Left ventricle myocardium inferior (tissue), 1 donor: ENCODE measurements around the gene CSMD2. TPM values are rescaled to one million over a fixed set of nuclear protein-coding genes. Genes with fewer than 3 reads are reported as not detected.

Source experiments
- DNase-seq: peaks from one replicate; pipeline ENCODE4 v3.0.0-alpha.2; 2020
- H3K27ac ChIP-seq: fragments of 200-600 bp; replicated peaks from 2 replicates; pipeline ENCODE4 v1.8.0; 2021
- H3K27me3 ChIP-seq: fragments of 200-600 bp; 2 replicates; pipeline ENCODE4 v1.8.0; 2021; ENCODE audit warnings: low read depth
- H3K36me3 ChIP-seq: fragments of 200-600 bp; 2 replicates; pipeline ENCODE4 v1.8.0; 2021
- H3K4me1 ChIP-seq: fragments of 200-600 bp; 2 replicates; pipeline ENCODE4 v1.8.0; 2021
- H3K4me3 ChIP-seq: fragments of 200-600 bp; 2 replicates; pipeline ENCODE4 v1.8.0; 2021; ENCODE audit warnings: mild to moderate bottlenecking, moderate library complexity
- H3K9me3 ChIP-seq: fragments of 200-600 bp; replicated peaks from 2 replicates; pipeline ENCODE4 v1.8.0; 2021
- CTCF ChIP-seq: fragments of 200-600 bp; IDR thresholded peaks from 2 replicates; pipeline ENCODE4 v1.8.0; 2021; ENCODE audit warnings: antibody characterized with exemption, mild to moderate bottlenecking, borderline replicate concordance
- intact Hi-C: fragments of 100-400 bp; cut with micrococcal nuclease; formaldehyde crosslinking; loops from one replicate; pipeline ENCODE4 v1.11.0; 2022
- total RNA-seq: library from RNA; stranded (reverse); fragmentation: NEBNext Ultra II Directional; extraction: Animal tissue kit (Norgen Biotek cat#: 25700); gene quantifications from one replicate; pipeline ENCODE4 v1.2.1, GENCODE V29; 2021
- donor health status: DM: no; HTN: yes; CAD: no; lungs with severe emphysema.

CSMD2 gene
- total RNA-seq, 1 donor from 2014 or later = 0.14 TPM

GRCh38 chr1:33576821-33577599 is 588.0 kb downstream of the CSMD2 start:
- no peak for DNase-seq
- Histone ChIP-seq H3K36me3 (no peaks in the 10 kb centered on the region), H3K4me3 (no peak overlapping the region), H3K27me3 (no peaks in the 10 kb centered on the region), H3K4me1 (peaks cover 69% of the 10 kb centered on the region), H3K9me3 (no peaks in the 10 kb centered on the region), H3K27ac (peak overlapping the region; percentile 92)
- no peak for TF ChIP-seq CTCF
- intact Hi-C loops = no loop called here

- Histone ChIP-seq H3K27ac (peak overlapping the region; percentile 92), H3K9me3 (no peaks in the 10 kb centered on the region), H3K27me3 (no peaks in the 10 kb centered on the region), H3K4me3 (peak overlapping the region; percentile 26), H3K36me3 (no peaks in the 10 kb centered on the region), H3K4me1 (peaks cover 77% of the 10 kb centered on the region)
- TF ChIP-seq CTCF = no peak
- intact Hi-C loops = no loop called here
- DNase-seq = peak; percentile 25
These were observed 589.6 kb downstream of the CSMD2 start for GRCh38 chr1:33575324-33575879.

GRCh38 chr1:33573661-33574060 is 591.4 kb downstream of the CSMD2 start:
- Histone ChIP-seq H3K27me3 (no peaks in the 10 kb centered on the region), H3K9me3 (no peaks in the 10 kb centered on the region), H3K4me3 (no peak overlapping the region), H3K27ac (peak overlapping the region; percentile 92), H3K4me1 (peaks cover 67% of the 10 kb centered on the region), H3K36me3 (no peaks in the 10 kb centered on the region)
- intact Hi-C loops = no loop called here
- DNase-seq = no peak
- TF ChIP-seq CTCF = no peak

- no peak for TF ChIP-seq CTCF
- Histone ChIP-seq H3K27ac (peak overlapping the region; percentile 39), H3K4me3 (no peak overlapping the region), H3K27me3 (no peaks in the 10 kb centered on the region), H3K9me3 (no peaks in the 10 kb centered on the region), H3K4me1 (peaks cover 61% of the 10 kb centered on the region), H3K36me3 (no peaks in the 10 kb centered on the region)
- DNase-seq = no peak
- intact Hi-C loops = no loop called here
These were observed 592.6 kb downstream of the CSMD2 start for GRCh38 chr1:33572387-33572786.

GRCh38 chr1:33569331-33569730 is 595.7 kb downstream of the CSMD2 start:
- intact Hi-C loops = no loop called here
- TF ChIP-seq CTCF = no peak

More at GRCh38 chr1:33569331-33569730, 595.7 kb downstream of the CSMD2 start:
- Histone ChIP-seq H3K4me3 (no peak overlapping the region), H3K27ac (no peak overlapping the region), H3K36me3 (no peaks in the 10 kb centered on the region), H3K9me3 (no peaks in the 10 kb centered on the region), H3K27me3 (no peaks in the 10 kb centered on the region), H3K4me1 (peaks cover 31% of the 10 kb centered on the region)
- no peak for DNase-seq
